C4-2B (cell line): Measurements from ENCODE around the gene PCDHA4.

Experiments used
- ZFX ChIP-seq: fragments of 450-650 bp; IDR thresholded peaks from 2 replicates; pipeline ENCODE4 v1.6.1; 2017
- TF ChIP-seq, protein P1 (sequence below): fragments of 450-650 bp; conservative IDR thresholded peaks from 2 replicates; pipeline ENCODE4 v1.5.1; 2017; ENCODE audit warnings: mild to moderate bottlenecking

DNA sequence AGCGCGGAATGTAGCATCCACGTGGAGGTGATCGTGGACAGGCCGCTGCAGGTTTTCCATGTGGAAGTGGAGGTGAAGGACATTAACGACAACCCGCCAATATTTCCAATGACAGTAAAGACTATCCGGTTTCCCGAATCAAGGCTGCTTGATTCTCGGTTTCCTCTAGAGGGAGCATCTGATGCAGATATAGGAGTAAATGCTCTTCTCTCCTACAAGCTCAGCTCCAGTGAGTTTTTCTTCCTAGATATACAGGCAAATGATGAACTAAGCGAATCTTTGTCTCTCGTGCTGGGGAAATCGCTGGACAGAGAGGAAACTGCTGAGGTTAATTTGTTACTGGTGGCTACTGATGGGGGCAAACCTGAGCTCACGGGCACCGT lies 11.6 kb upstream of the PCDHA4 start:
- TF ChIP-seq, protein P1, sequence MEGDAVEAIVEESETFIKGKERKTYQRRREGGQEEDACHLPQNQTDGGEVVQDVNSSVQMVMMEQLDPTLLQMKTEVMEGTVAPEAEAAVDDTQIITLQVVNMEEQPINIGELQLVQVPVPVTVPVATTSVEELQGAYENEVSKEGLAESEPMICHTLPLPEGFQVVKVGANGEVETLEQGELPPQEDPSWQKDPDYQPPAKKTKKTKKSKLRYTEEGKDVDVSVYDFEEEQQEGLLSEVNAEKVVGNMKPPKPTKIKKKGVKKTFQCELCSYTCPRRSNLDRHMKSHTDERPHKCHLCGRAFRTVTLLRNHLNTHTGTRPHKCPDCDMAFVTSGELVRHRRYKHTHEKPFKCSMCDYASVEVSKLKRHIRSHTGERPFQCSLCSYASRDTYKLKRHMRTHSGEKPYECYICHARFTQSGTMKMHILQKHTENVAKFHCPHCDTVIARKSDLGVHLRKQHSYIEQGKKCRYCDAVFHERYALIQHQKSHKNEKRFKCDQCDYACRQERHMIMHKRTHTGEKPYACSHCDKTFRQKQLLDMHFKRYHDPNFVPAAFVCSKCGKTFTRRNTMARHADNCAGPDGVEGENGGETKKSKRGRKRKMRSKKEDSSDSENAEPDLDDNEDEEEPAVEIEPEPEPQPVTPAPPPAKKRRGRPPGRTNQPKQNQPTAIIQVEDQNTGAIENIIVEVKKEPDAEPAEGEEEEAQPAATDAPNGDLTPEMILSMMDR = peak; percentile 66
- TF ChIP-seq ZFX = no peak
